ENCODE data around the gene ARPC1A.

DNA sequence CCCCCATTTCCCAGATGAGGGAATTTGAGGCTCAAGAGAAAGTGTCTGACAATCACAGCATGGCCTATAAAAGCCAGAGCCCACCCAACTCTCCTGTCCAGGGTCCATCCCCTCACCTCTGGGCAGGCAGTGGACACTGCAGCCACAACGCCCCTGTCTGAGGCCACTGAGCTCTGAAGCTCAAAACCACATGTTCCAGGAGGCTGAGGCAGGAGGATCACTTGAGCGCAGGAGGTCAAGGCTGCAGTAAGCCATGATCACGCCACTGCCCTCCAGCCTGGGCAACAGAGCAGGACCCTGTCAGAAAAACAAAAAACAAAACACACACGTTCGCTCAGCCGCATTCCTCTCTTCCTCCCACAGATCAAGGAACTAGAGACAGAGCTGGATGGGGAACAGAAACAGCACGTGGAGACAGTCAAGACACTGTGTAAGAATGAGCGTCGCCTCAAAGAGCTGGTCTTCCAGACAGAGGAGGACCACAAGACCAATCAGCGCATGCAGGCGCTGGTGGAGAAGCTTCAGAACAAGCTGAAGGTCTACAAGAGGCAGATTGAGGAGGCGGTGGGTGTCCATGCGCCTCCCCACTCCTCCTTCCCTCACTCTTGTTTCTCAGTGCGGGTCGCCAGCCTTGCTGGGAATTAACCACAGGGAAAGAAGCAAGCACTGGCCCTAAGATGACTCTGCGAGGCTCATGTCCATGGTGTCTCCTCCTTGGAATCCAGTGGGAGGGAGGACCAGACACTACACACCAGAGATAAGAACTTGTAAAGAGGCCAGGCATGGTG lies 20.0 kb upstream of the ARPC1A start:
- TF ChIP-seq, protein P1, sequence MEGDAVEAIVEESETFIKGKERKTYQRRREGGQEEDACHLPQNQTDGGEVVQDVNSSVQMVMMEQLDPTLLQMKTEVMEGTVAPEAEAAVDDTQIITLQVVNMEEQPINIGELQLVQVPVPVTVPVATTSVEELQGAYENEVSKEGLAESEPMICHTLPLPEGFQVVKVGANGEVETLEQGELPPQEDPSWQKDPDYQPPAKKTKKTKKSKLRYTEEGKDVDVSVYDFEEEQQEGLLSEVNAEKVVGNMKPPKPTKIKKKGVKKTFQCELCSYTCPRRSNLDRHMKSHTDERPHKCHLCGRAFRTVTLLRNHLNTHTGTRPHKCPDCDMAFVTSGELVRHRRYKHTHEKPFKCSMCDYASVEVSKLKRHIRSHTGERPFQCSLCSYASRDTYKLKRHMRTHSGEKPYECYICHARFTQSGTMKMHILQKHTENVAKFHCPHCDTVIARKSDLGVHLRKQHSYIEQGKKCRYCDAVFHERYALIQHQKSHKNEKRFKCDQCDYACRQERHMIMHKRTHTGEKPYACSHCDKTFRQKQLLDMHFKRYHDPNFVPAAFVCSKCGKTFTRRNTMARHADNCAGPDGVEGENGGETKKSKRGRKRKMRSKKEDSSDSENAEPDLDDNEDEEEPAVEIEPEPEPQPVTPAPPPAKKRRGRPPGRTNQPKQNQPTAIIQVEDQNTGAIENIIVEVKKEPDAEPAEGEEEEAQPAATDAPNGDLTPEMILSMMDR (IDR thresholded peaks at IDR 0.05), result no peak
- no peak for TF ChIP-seq POLR2A (IDR thresholded peaks at IDR 0.05)
